NCI-H2107 treated with DMSO at 0.1 percent for 48 hours (cell line): ENCODE data around the gene RNF7.
"Not testable (repeated sequence)": the region's sequence is repeated elsewhere in the genome, so short reads cannot be mapped to it uniquely, and the experiment has no call there.

Experiments
- DNase-seq: peaks from one replicate; lab custom pipeline; 2025; ENCODE audit not compliant: unreplicated experiment; lab: John Stamatoyannopoulos, UW

RNF7 gene

DNA sequence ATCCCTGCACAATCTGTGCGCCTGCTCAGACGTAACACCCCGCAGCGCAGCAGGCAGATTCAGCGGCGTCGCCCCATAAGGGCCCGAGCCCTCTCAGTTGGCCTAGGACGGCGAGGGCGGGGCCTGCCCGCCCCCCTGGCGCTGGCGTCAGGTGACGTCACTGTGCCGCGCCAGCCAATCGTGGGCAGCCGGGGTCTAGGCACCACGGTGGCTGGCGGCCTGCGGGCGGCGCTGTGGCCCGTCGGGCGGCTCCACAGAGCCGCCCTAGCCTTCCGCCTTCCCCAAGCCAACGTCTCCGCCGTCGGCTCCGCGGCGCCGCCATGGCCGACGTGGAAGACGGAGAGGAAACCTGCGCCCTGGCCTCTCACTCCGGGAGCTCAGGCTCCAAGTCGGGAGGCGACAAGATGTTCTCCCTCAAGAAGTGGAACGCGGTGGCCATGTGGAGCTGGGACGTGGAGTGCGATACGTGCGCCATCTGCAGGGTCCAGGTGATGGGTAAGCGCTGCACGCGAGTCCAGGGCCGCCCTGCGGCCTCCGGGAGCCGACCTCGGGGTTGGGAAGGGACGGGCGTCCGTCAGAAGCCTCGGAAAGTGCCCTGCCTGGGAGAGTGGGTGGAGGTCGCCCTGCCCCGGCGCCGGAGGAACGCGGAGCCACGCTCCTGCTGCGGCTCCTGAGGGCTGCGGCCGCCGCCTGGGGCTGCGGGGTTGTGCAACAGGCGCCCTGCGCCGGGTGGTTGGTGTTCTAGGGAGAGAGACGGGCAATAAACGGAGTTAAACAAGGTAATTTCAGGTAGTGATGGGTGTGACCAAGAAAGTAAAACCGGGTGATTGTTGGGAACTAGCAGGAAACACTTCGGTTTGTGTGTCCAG lies at the start of gene RNF7:
TSS of gene RNF7 (plus strand) at position 277 of the 869 bp plus-strand sequence. CDS start at position 321, 44 bp downstream.
- DNase-seq, result peak; percentile 87

GRCh38 chr3:141690431-141691072 lies 47.5 kb upstream of the RNF7 start:
- DNase-seq, result no peak

DNA sequence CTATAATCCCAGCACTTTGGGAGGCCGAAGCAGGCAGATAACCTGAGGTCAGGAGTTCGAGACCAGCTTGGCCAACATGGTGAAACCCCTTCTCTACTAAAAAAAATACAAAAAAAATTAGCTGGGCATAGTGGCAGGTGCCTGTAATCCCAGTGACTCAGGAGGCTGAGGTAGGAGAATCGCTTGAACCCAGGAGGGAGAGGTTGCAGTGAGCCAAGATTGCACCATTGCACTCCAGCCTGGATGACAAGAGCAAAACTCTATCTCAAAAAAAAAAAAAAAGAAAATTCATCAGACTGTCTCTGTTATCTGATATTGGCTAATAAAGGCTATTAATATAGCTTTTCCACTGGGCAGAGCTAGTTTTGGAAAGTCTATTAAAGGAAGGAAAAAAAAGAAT lies 46.6 kb upstream of the RNF7 start:
- DNase-seq, result not testable (repeated sequence)

DNA sequence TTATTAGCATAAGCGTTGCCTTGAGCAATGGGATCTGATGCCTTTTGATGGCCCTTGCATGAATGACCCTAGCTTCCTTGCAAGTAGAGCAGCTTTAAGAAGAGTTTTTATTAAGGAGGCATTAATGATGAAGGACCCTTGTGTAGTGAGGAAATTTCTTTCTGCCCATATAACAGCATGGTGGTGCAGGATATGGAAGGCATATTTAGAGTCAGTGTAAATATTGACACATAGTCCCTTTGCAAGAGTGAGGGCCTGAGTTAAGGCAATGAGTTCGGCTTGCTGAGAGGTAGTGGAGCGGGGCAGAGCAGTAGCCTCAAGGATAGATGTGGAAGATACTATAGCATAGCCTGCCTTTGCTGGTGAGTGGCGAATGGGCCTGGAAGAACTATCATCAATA lies 45.1 kb upstream of the RNF7 start:
- DNase-seq, result not testable (repeated sequence)

DNA sequence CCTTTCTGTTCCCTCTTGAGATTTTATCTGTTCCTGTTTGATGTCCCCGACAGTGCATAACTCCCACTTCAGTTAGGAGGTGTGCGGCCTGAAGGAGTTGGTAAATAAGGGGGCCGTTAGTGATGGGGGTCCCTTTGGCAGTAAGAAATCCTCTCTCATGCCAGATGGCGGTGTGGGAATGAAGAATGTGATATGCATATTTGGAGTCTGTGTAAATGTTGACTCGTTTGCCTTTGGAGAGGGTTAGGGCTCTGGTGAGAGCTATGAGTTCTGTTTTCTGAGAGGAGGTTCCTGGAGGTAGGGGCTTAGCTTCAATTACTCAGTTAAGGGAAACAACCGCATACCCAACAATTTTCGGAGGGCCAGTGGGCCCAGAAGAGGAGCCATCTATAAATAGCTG lies 38.8 kb upstream of the RNF7 start:
- DNase-seq, result no peak

GRCh38 chr3:141699897-141700296 lies 38.2 kb upstream of the RNF7 start:
- no peak for DNase-seq

DNA sequence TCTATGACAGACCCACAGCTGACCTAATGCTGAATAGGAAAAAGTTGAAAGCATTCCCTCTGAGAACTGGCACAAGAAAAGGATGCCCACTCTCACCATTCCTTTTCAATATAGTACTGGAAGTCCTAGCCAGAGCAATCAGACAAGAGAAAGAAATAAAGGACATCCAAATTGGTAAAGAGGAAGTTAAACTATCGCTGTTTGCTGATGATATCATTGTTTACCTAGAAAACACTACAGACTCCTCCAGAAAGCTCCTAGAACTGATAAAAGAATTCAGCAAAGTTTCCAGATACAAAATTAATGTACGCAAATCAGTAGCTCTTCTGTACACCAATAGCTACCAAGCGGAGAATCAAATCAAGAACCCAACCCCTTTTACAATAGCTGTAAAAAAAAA lies 34.7 kb upstream of the RNF7 start:
- not testable (repeated sequence) for DNase-seq

- DNase-seq, result no peak
Observed at GRCh38 chr3:141707741-141708203, 30.3 kb upstream of the RNF7 start.

DNA sequence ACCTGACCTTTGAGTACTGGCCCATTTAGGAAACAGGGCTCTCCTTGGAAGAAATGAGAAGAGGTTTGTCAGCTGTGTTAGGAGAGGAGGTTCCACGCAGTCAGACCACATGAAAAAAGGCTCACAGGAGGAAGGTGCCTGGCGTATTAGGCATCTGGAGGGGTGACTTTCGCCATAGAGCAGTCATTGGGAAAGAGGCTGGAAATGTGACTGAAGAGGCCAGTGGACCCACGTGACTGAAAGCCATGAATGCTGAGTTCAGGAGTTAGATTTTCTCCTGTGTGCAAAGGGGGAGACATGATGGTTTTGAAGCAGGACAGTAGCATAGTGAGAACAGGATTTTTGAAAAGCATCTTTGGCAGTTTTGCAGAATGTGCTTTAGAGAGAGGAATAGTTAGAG lies 29.7 kb upstream of the RNF7 start:
- no peak for DNase-seq

DNA sequence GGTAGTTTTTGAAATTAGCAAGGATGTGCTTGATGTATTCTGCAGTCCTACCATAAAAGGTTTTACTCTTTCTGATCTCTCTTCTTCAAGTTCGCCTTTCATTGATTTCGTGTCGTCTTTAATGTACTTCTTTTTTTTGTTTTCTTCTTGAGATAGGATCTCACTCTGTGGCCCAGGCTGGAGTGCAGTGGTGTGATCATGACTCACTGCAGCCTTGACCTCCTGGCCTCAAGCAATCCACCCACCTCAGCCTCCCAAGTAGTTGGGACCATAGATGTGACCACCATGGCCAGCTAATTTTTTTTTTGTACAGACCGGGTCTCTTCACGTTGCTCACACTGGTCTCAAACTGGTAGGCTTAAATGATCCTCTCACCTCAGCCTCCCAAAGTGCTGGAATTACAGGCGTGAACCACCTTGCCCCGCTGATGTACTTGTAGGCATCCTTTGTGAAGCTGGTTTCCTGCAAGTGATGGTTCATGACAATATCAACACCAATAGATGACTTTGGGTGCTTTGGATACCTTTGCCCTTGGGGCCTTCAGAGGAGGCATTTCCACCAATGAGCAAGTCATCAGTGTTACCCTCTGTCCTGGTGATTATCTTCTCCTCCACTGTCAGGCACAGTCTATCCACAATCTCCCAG lies 28.9 kb upstream of the RNF7 start:
- DNase-seq, result no peak

- no peak for DNase-seq
Observed at GRCh38 chr3:141710121-141710520, 28.0 kb upstream of the RNF7 start.

GRCh38 chr3:141710888-141711616 lies 27.0 kb upstream of the RNF7 start:
- no peak for DNase-seq

- no peak for DNase-seq
Observed at GRCh38 chr3:141714671-141715070, 23.4 kb upstream of the RNF7 start.

- DNase-seq, result no peak
Observed at GRCh38 chr3:141722081-141722480, 16.0 kb upstream of the RNF7 start.

DNA sequence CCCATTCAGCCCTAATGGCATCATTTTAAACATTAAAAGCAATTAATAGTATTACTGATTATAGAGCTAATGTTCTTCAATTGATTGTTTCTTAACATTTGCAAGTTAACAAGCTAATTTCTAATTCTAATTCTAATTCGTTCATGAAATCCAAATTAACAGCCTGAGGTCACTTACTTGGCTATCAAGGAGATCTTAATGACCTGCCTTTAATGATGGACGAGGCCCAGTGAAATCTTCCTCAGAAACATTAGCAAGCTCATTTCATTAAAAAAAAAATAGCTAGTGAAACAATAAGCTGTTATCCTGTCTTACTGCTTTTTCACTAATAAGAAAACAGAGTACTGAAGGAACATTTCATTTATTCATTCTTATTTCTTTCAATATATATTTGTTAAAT lies 15.4 kb upstream of the RNF7 start:
- no peak for DNase-seq

GRCh38 chr3:141723255-141723654 lies 14.8 kb upstream of the RNF7 start:
- no peak for DNase-seq

DNA sequence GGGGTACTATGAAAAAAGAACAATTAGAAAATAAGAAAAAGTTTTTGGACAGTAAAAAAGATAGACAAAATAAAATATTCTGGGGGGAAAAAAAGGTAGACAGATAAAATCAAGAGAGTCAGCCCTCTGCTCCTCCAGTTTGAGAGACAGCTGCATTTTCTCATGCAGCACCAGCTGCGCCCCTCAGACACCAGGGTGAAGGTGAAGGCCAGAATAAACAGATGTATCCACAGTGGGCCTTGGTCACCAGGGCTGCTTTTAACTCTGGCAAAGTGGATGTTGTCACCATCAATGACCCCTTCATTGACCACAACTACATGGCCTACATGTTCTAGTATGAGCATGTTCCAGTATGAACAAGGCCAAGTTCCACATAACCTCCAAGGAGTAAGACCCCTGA lies 13.9 kb upstream of the RNF7 start:
- DNase-seq, result no peak

- DNase-seq, result no peak
Observed at GRCh38 chr3:141725036-141725435, 13.1 kb upstream of the RNF7 start.

- DNase-seq, result no peak
Observed at GRCh38 chr3:141726483-141726882, 11.6 kb upstream of the RNF7 start.

- DNase-seq, result no peak
Observed at GRCh38 chr3:141728355-141728892, 9.7 kb upstream of the RNF7 start.

GRCh38 chr3:141729240-141729639 lies 8.9 kb upstream of the RNF7 start:
- no peak for DNase-seq
